HG03432 (cell line): ENCODE results near the gene BUD13.
"Not testable (repeated sequence)": the region's sequence is repeated elsewhere in the genome, so short reads cannot be mapped to it uniquely, and the experiment has no call there.

Experiments used
- ATAC-seq: cut with Tn5 transposase; IDR thresholded peaks from one replicate; pipeline ENCODE4 v1.9.1; 2021; ENCODE audit warnings: mild to moderate bottlenecking, moderate library complexity; ENCODE audit not compliant: unreplicated experiment

The BUD13 gene

GRCh38 chr11:116762132-116762531 lies 10.7 kb downstream of the BUD13 start:
- ATAC-seq = no peak

GRCh38 chr11:116756044-116756443 lies 16.7 kb downstream of the BUD13 start:
- ATAC-seq = not testable (repeated sequence)

- ATAC-seq = no peak
Measured at GRCh38 chr11:116750070-116750718, 22.6 kb downstream of the BUD13 start.

- no peak for ATAC-seq
Measured at GRCh38 chr11:116742104-116742503, 30.7 kb downstream of the BUD13 start.

- ATAC-seq = no peak
Measured at GRCh38 chr11:116740741-116741140, 32.0 kb downstream of the BUD13 start.

- ATAC-seq = no peak
Measured at GRCh38 chr11:116738975-116739374, 33.8 kb downstream of the BUD13 start.

- ATAC-seq = no peak
Measured at GRCh38 chr11:116736763-116737162, 36.0 kb downstream of the BUD13 start.

- ATAC-seq = no peak
Measured at GRCh38 chr11:116733969-116734508, 38.7 kb downstream of the BUD13 start.

GRCh38 chr11:116733043-116733755 lies 39.6 kb downstream of the BUD13 start:
- peak; percentile 35 for ATAC-seq

- peak; percentile 86 for ATAC-seq
Measured at GRCh38 chr11:116732271-116733042, 40.3 kb downstream of the BUD13 start.

- ATAC-seq = no peak
Measured at GRCh38 chr11:116731821-116732220, 41.0 kb downstream of the BUD13 start.

- ATAC-seq = no peak
Measured at GRCh38 chr11:116731097-116731761, 41.6 kb downstream of the BUD13 start.

GRCh38 chr11:116730601-116731000 lies 42.2 kb downstream of the BUD13 start:
- ATAC-seq = no peak

GRCh38 chr11:116730241-116730561 lies 42.6 kb downstream of the BUD13 start:
- ATAC-seq = no peak

- ATAC-seq = no peak
Measured at GRCh38 chr11:116729501-116730240, 43.1 kb downstream of the BUD13 start.

GRCh38 chr11:116727990-116728389 lies 44.8 kb downstream of the BUD13 start:
- ATAC-seq = no peak

- no peak for ATAC-seq
Measured at GRCh38 chr11:116725434-116726221, 47.2 kb downstream of the BUD13 start.

GRCh38 chr11:116724813-116725212 lies 48.0 kb downstream of the BUD13 start:
- no peak for ATAC-seq

- ATAC-seq = no peak
Measured at GRCh38 chr11:116723511-116723910, 49.3 kb downstream of the BUD13 start.

- ATAC-seq = no peak
Measured at GRCh38 chr11:116721988-116722387, 50.8 kb downstream of the BUD13 start.
